PC-9 (cell line): ENCODE data around the gene TTC17.

Experiments used
- CTCF ChIP-seq: fragments of 200-600 bp; sonication (generic); conservative IDR thresholded peaks from 2 replicates; pipeline ENCODE4 v1.6.1; 2017; ENCODE audit warnings: mixed run types, antibody characterized with exemption, mild to moderate bottlenecking, moderate library complexity
- EZH2 ChIP-seq: fragments of 200-600 bp; sonication (generic); IDR thresholded peaks from 2 replicates; pipeline ENCODE4 v1.8.0; 2017; ENCODE audit warnings: antibody characterized with exemption, low read depth

GRCh38 chr11:43498561-43498960 is 139.8 kb downstream of the TTC17 start:
- TF ChIP-seq EZH2 (no peak), CTCF (no peak)
